Transverse colon (tissue), 3 donors: ENCODE data around the gene DDAH1.

Experiments used
- CTCF ChIP-seq, 5 experiments: fragments of 200-600 bp in 3 of 5; fragments of 450-650 bp in 2 of 5; sonication (generic) in 3 of 5; IDR thresholded peaks; 1 replicate in 2 of 5; 2 replicates in 3 of 5; pipeline ENCODE4 v1.5.1; 2016 to 2017; ENCODE audit warnings: antibody characterized with exemption in 5 of 5, inconsistent platforms in 3 of 5, mild to moderate bottlenecking in 2 of 5, moderate library complexity in 1 of 5
- EP300 ChIP-seq: sonication (generic); formaldehyde crosslinking; IDR thresholded peaks from one replicate; pipeline ENCODE4 v1.6.1; 2017; ENCODE audit warnings: antibody characterized with exemption, low read depth
- POLR2A ChIP-seq: fragments of 450-650 bp; IDR thresholded peaks from one replicate; pipeline ENCODE4 v1.6.1; 2016; ENCODE audit warnings: antibody characterized with exemption, mild to moderate bottlenecking, moderate library complexity

- no peak for TF ChIP-seq CTCF (IDR thresholded peaks at IDR 0.05)
- TF ChIP-seq EP300 = no peak
- TF ChIP-seq POLR2A = no peak
Observed at GRCh38 chr1:85475055-85475454, 10.1 kb upstream of the DDAH1 start.
